Aorta (tissue), 5 donors: ENCODE measurements around the gene JMJD7. TPM values are rescaled to one million over a fixed set of nuclear protein-coding genes. Genes with fewer than 3 reads are reported as not detected.

Experiments used
- ATAC-seq: fragments of 200-7000 bp; cut with Tn5 transposase; one replicate; pipeline ENCODE4 v1.9.1; 2022; ENCODE audit warnings: moderate library complexity; ENCODE audit not compliant: low FRiP score
- DNase-seq, 2 donors: peaks; one replicate each; pipeline ENCODE4 v3.0.0-alpha.2; 2020
- H3K27ac ChIP-seq, 2 donors: one replicate each; pipeline ENCODE4 v1.5.1; 2013; ENCODE audit warnings: low read length in 2 of 2, mild to moderate bottlenecking in 2 of 2, moderate library complexity in 2 of 2, control low read depth in 1 of 2, inconsistent platforms in 1 of 2, low read depth in 1 of 2
- H3K27me3 ChIP-seq, 2 donors: one replicate each; pipeline ENCODE4 v1.6.1; 2013; ENCODE audit warnings: control low read depth in 1 of 2, low read length in 1 of 2, mild to moderate bottlenecking in 1 of 2, moderate library complexity in 1 of 2; ENCODE audit not compliant: insufficient read depth in 2 of 2, control insufficient read depth in 1 of 2
- H3K36me3 ChIP-seq, 2 donors: one replicate each; pipeline ENCODE4 v1.6.1; 2013; ENCODE audit warnings: control low read depth in 1 of 2, low read length in 1 of 2, mild to moderate bottlenecking in 1 of 2; ENCODE audit not compliant: insufficient read depth in 2 of 2, control insufficient read depth in 1 of 2
- H3K4me1 ChIP-seq, 2 donors: one replicate each; pipeline ENCODE4 v1.6.1; 2013; ENCODE audit warnings: low read length in 2 of 2, control low read depth in 1 of 2, mild to moderate bottlenecking in 1 of 2, moderate library complexity in 1 of 2; ENCODE audit not compliant: insufficient read depth in 2 of 2, control insufficient read depth in 1 of 2
- H3K4me3 ChIP-seq, 2 donors: one replicate each; pipeline ENCODE4 v1.5.1; 2013; ENCODE audit warnings: low read length in 2 of 2, control low read depth in 1 of 2, mild to moderate bottlenecking in 1 of 2
- H3K9me3 ChIP-seq: one replicate; pipeline ENCODE4 v1.6.1; 2013; ENCODE audit warnings: mild to moderate bottlenecking, low read length; ENCODE audit not compliant: control insufficient read depth
- WGBS, 2 donors: extraction: QIAGEN DNeasy Blood & Tissue Kit; methylation state at CpG; one replicate each; pipeline ENCODE4 v1.1.7; 2013; 5-methylcytosine and 5-hydroxymethylcytosine counted together
- intact Hi-C, 2 donors: fragments of 100-400 bp; cut with DNase I; formaldehyde crosslinking; loops; one replicate each; pipeline versions ENCODE4 v1.14.2 to v1.15.0; 2022
- polyA plus RNA-seq, 2 donors: library from polyadenylated mRNA; stranded (reverse); fragments of 200-250 nt; gene quantifications; one replicate each; pipeline ENCODE4 v1.2.3, GENCODE V29; 2013
- total RNA-seq, 2 donors: library from RNA; stranded (reverse); fragmentation: NEBNext Ultra II Directional; extraction: Animal tissue kit (Norgen Biotek cat#: 25700); gene quantifications; one replicate each; pipeline ENCODE4 v1.2.1, GENCODE V29; 2021
- donor health status: healthy with polysubstance abuse.
- donor health status: Bipolar disorder and iron deficiency.
- donor health status: DM: no; HTN: no; CAD: no.
- donor health status: DM: no; HTN: no; CAD: no.
- donor health status: DM: yes; HTN: yes; CAD: no.

The JMJD7 gene
- total and polyA plus RNA-seq, 4 donors, result 7.0 to 12.6 (median 10.0) TPM

- ATAC-seq (no peak), DNase-seq (no peak)
- Histone ChIP-seq H3K4me3 (no peak overlapping the region), H3K27ac (no peak overlapping the region), H3K9me3 (no peaks in the 10 kb centered on the region), H3K4me1 (no peaks in the 10 kb centered on the region), H3K27me3 (no peaks in the 10 kb centered on the region), H3K36me3 (no peaks in the 10 kb centered on the region)
- intact Hi-C loops, result loop anchor here in 1 of 2 donors (10.0 kb wide), 1 partner anchor 143 kb away; the partner anchor contains the start of gene EHD4
- WGBS, 2 donors, result 92 to 95% methylated on average over 10 of the region's 10 CpGs
These were observed 4.3 kb downstream of the JMJD7 start for GRCh38 chr15:41832208-41832607.

- intact Hi-C loops, result loop anchor here in 1 of 2 donors (10.0 kb wide), 1 partner anchor 142 kb away; the partner anchor contains the start of gene EHD4
- WGBS, 2 donors, result 80 to 81% methylated on average over 3 of the region's 3 CpGs
- Histone ChIP-seq H3K4me3 (no peak overlapping the region), H3K27me3 (no peaks in the 10 kb centered on the region), H3K4me1 (no peaks in the 10 kb centered on the region), H3K27ac (no peak overlapping the region), H3K36me3 (no peaks in the 10 kb centered on the region), H3K9me3 (no peaks in the 10 kb centered on the region)
- ATAC-seq (no peak), DNase-seq (no peak)
These were observed 5.0 kb downstream of the JMJD7 start for GRCh38 chr15:41832875-41833274.

DNA sequence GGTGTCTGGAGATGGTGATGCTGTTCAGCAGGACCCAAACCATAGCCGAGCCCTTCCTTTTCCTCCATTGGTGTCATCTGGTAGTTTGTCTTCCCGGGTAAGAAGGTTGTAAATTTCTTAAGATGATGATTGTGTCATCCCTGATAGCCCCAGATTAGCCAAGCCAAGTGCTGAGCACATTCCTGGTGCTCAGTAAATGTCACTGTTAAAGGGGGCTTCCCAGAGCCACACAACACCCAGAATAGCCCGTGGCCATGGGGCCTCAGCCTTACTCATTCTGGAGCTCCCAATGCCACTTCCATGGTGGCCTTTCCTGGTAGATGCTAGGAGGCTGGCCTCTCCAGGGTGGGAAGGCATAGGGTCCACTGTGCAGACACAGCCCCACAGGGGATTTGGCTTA is 6.2 kb downstream of the JMJD7 start:
- no peaks in the 10 kb centered on the region for H3K36me3 ChIP-seq
- no peak for ATAC-seq
- H3K27me3 ChIP-seq, result no peaks in the 10 kb centered on the region
- intact Hi-C loops, result loop anchor here in 1 of 2 donors (10.0 kb wide), 1 partner anchor 141 kb away; the partner anchor contains the start of gene EHD4
- H3K9me3 ChIP-seq, result no peaks in the 10 kb centered on the region
- 91 to 92% methylated on average over 3 of the region's 3 CpGs for WGBS, 2 donors
- no peak overlapping the region for H3K27ac ChIP-seq
- DNase-seq, result no peak
- no peak overlapping the region for H3K4me3 ChIP-seq
- H3K4me1 ChIP-seq, result no peaks in the 10 kb centered on the region

GRCh38 chr15:41836073-41836472 is 8.2 kb downstream of the JMJD7 start:
- Histone ChIP-seq H3K9me3 (no peaks in the 10 kb centered on the region), H3K27me3 (no peaks in the 10 kb centered on the region), H3K27ac (no peak overlapping the region), H3K4me1 (no peaks in the 10 kb centered on the region), H3K4me3 (no peak overlapping the region), H3K36me3 (no peaks in the 10 kb centered on the region)
- intact Hi-C loops, result loop anchor here in 1 of 2 donors (10.0 kb wide), 1 partner anchor 139 kb away; the partner anchor contains the start of gene EHD4
- no peak for DNase-seq
- no peak for ATAC-seq
- 48 to 59% methylated on average over 6 of the region's 6 CpGs for WGBS, 2 donors

DNA sequence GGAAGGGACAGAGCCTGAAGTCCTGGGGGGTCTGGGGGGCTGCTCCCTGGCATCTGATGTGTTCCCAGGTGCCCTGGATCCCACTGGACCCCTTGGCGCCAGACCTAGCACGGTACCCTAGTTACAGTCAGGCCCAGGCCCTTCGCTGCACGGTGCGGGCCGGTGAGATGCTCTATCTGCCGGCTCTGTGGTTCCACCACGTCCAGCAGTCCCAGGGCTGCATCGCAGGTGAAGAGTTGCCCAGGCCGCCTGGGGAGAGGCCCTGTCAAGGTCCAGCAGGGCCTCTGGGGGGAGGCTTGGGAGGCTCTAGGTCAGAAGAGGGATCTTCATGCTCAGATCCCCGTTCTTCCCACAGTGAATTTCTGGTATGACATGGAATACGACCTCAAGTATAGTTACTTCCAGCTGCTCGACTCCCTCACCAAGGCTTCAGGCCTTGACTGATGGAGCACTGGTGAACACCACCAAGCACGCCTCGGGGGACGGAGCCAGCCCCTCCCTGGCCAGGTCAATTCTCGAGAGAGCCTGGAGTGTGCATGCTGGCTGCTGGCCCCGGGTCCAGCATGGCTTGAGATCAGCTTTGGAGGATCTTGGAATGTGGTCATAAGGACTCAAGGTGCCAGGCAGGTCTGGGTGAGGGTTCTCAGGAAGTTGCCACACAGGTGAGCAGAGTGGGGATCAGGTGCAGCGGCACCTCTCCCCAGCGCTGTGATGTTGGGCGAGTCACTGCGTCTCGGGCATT is 9.0 kb downstream of the JMJD7 start:
- WGBS, 2 donors, result 91 to 93% methylated on average over 23 of the region's 23 CpGs
- Histone ChIP-seq H3K36me3 (no peaks in the 10 kb centered on the region), H3K9me3 (no peaks in the 10 kb centered on the region), H3K4me1 (no peaks in the 10 kb centered on the region), H3K27ac (no peak overlapping the region), H3K4me3 (no peak overlapping the region), H3K27me3 (no peaks in the 10 kb centered on the region)
- ATAC-seq (no peak), DNase-seq (no peak)
- intact Hi-C loops, result loop anchor here in 1 of 2 donors (10.0 kb wide), 1 partner anchor 138 kb away; the partner anchor contains the start of gene EHD4

- 88 to 90% methylated on average over 6 of the region's 6 CpGs for WGBS, 2 donors
These were observed 10.6 kb downstream of the JMJD7 start, which contains the start of gene PLA2G4B for GRCh38 chr15:41838400-41838897. Gene PLA2G4B, plus strand, starts transcription at chr15:41838847. Its CDS starts 67 bp downstream, at chr15:41838914.

DNA sequence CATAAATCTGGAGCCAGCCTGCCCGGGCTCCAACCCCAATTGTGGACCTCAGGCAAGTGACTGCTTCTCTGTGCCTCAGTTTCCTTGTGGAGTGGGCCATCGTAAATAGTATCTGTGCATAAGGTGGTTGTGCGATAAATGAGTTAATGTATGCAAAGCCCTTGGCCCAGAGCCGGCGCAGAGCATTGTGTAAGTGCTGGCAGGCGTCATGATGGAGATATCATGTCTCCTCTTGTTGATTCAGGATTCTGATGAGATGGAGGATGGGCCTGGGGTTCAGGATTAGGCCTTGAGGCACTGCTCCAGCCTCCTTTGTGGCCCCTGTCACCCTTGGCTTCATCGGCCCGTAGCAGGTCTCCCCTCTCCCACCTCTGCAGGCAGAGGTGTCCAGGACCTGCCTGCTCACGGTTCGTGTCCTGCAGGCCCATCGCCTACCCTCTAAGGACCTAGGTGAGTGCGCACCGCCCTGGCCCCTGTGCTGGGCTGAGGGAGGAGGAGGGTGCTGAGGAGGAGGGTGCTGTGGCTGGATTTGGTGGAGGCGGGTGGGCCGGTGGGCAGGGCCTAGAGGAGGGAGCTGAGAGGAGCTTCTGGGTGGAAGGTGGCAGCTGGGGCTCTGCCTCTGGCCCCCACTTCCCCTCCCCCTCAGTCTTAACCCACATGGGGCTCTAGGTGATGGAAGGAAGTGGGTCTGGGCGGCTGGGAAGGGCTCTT is 12.0 kb downstream of the JMJD7 start:
- DNase-seq, result no peak
- Histone ChIP-seq H3K27me3 (no peaks in the 10 kb centered on the region), H3K27ac (no peak overlapping the region), H3K9me3 (no peaks in the 10 kb centered on the region), H3K4me3 (no peak overlapping the region), H3K4me1 (no peaks in the 10 kb centered on the region), H3K36me3 (no peaks in the 10 kb centered on the region)
- no peak for ATAC-seq
- intact Hi-C loops, result loop anchor here in 1 of 2 donors (10.0 kb wide), 1 partner anchor 135 kb away; the partner anchor contains the start of gene EHD4
- 92 to 95% methylated on average over 15 to 16 of the region's 16 CpGs for WGBS, 2 donors

More at GRCh38 chr15:41838400-41838897, 10.6 kb downstream of the JMJD7 start, which contains the start of gene PLA2G4B:
- Histone ChIP-seq H3K4me3 (no peak within 1 kb of the TSS), H3K36me3 (no peaks in the 10 kb centered on the region), H3K4me1 (no peaks in the 10 kb centered on the region), H3K9me3 (no peaks in the 10 kb centered on the region), H3K27ac (no peak within 1 kb of the TSS), H3K27me3 (no peaks in the 10 kb centered on the region)
- intact Hi-C loops, result loop anchor here in 1 of 2 donors (10.0 kb wide), 1 partner anchor 136 kb away; the partner anchor contains the start of gene EHD4
- ATAC-seq (no peak), DNase-seq (no peak)

- H3K36me3 ChIP-seq, result no peaks in the 10 kb centered on the region
- 90 to 95% methylated on average over 15 of the region's 15 CpGs for WGBS, 2 donors
- no peaks in the 10 kb centered on the region for H3K27me3 ChIP-seq
- no peaks in the 10 kb centered on the region for H3K9me3 ChIP-seq
- ATAC-seq (no peak), DNase-seq (no peak)
- H3K4me1 ChIP-seq, result no peaks in the 10 kb centered on the region
- H3K4me3 ChIP-seq, result no peak overlapping the region
- intact Hi-C loops, result no loop called here
- H3K27ac ChIP-seq, result no peak overlapping the region
These were observed 12.8 kb downstream of the JMJD7 start for GRCh38 chr15:41840673-41841072.
